A549 (cell line): ENCODE measurements around the gene FOXP1.

Experiments used
- EP300 ChIP-seq, 2 experiments: fragments of >200 bp; sonication (Bioruptor Twin); formaldehyde crosslinking; IDR thresholded peaks; 2 replicates in 1 of 2; 3 replicates in 1 of 2; pipeline ENCODE4 v1.6.1; 2016 to 2017
- MAFK ChIP-seq: fragments of 450-650 bp; IDR thresholded peaks from 2 replicates; pipeline ENCODE4 v1.6.1; 2014; ENCODE audit not compliant: partially characterized antibody
- POLR2A ChIP-seq: IDR thresholded peaks from 2 replicates; pipeline ENCODE4 v1.6.1; 2012; ENCODE audit warnings: mild to moderate bottlenecking, low read length
- RFX5 ChIP-seq: fragments of 450-650 bp; IDR thresholded peaks from 2 replicates; pipeline ENCODE4 v1.7.1; 2014; ENCODE audit warnings: antibody characterized with exemption, mild to moderate bottlenecking, moderate library complexity
- TF ChIP-seq, protein P1 (sequence below): fragments of >200 bp; sonication (Bioruptor Twin); formaldehyde crosslinking; IDR thresholded peaks from 3 replicates; pipeline ENCODE4 v1.5.1; 2016

DNA sequence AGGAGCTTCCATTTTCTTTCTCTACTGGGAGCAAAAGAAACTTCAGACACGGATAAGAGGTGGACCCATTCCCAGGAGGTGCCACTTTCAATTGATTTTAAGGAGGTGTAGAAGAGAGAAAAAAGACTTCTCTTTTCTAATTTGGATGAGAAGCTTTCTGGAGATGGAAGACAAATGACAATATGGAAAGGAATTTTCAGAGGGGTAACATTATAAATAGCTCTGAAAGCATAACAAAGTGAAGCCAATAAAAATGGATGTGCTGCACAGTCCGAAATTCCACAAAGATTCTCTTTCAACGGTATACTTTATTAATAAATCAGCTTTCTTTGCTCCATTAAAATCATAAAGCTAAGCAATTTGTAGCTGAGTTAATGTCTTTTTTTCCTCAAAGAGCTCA, 663.9 kb downstream of the FOXP1 start:
- TF ChIP-seq RFX5, result no peak
- TF ChIP-seq MAFK, result no peak
- TF ChIP-seq POLR2A, result no peak
- TF ChIP-seq, protein P1, sequence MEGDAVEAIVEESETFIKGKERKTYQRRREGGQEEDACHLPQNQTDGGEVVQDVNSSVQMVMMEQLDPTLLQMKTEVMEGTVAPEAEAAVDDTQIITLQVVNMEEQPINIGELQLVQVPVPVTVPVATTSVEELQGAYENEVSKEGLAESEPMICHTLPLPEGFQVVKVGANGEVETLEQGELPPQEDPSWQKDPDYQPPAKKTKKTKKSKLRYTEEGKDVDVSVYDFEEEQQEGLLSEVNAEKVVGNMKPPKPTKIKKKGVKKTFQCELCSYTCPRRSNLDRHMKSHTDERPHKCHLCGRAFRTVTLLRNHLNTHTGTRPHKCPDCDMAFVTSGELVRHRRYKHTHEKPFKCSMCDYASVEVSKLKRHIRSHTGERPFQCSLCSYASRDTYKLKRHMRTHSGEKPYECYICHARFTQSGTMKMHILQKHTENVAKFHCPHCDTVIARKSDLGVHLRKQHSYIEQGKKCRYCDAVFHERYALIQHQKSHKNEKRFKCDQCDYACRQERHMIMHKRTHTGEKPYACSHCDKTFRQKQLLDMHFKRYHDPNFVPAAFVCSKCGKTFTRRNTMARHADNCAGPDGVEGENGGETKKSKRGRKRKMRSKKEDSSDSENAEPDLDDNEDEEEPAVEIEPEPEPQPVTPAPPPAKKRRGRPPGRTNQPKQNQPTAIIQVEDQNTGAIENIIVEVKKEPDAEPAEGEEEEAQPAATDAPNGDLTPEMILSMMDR, result no peak
- TF ChIP-seq EP300 (IDR thresholded peaks at IDR 0.05), result no peak
